T-helper 2 cell (primary cell): Measurements from ENCODE around the gene PXMP4.
"Not testable (repeated sequence)": the region's sequence is repeated elsewhere in the genome, so short reads cannot be mapped to it uniquely, and the experiment has no call there.

Source experiments
- DNase-seq, 5 experiments: peaks; one replicate each; pipeline versions ENCODE4 v3.0.0 to v3.0.0-alpha.2; 2012 to 2022

The PXMP4 gene

GRCh38 chr20:33701629-33702450, 18.3 kb downstream of the PXMP4 start:
- no peak for DNase-seq

GRCh38 chr20:33700696-33701441, 19.2 kb downstream of the PXMP4 start:
- DNase-seq = not testable (repeated sequence)

- not testable (repeated sequence) for DNase-seq
These were observed 21.1 kb downstream of the PXMP4 start for GRCh38 chr20:33698966-33699365.

- DNase-seq = no peak
These were observed 23.0 kb downstream of the PXMP4 start for GRCh38 chr20:33697129-33697528.

- DNase-seq = no peak
These were observed 23.7 kb downstream of the PXMP4 start for GRCh38 chr20:33696448-33696847.

- DNase-seq = no peak
These were observed 25.5 kb downstream of the PXMP4 start for GRCh38 chr20:33694639-33695012.

GRCh38 chr20:33693741-33694638, 26.1 kb downstream of the PXMP4 start:
- DNase-seq = no peak

- DNase-seq = no peak
These were observed 26.8 kb downstream of the PXMP4 start for GRCh38 chr20:33693289-33693688.

- peak in 2 of 5 experiments; percentile 56 to 65 for DNase-seq
These were observed 30.1 kb downstream of the PXMP4 start for GRCh38 chr20:33689973-33690372.

- no peak for DNase-seq
These were observed 30.6 kb downstream of the PXMP4 start for GRCh38 chr20:33689493-33689892.

GRCh38 chr20:33688938-33689424, 31.1 kb downstream of the PXMP4 start:
- DNase-seq = no peak

- no peak for DNase-seq
These were observed 31.8 kb downstream of the PXMP4 start for GRCh38 chr20:33687993-33688937.

- no peak for DNase-seq
These were observed 32.7 kb downstream of the PXMP4 start for GRCh38 chr20:33687370-33687915.

GRCh38 chr20:33686984-33687366, 33.1 kb downstream of the PXMP4 start:
- no peak for DNase-seq

GRCh38 chr20:33686100-33686983, 33.8 kb downstream of the PXMP4 start, which contains the start of gene E2F1:
Gene E2F1, minus strand, starts transcription at chr20:33686385. Its CDS starts 121 bp downstream, at chr20:33686264.
- DNase-seq = peak; percentile 90 to 97 (median 93)

- peak in 4 of 5 experiments; percentile 31 to 82 (median 46) for DNase-seq
These were observed 34.6 kb downstream of the PXMP4 start for GRCh38 chr20:33685328-33686099.

GRCh38 chr20:33684533-33685327, 35.4 kb downstream of the PXMP4 start:
- peak in 1 of 5 experiments; percentile 19 for DNase-seq

GRCh38 chr20:33681728-33682353, 38.3 kb downstream of the PXMP4 start:
- peak in 1 of 5 experiments; percentile 28 for DNase-seq
